ENCODE data around the gene WDHD1. TPM values are rescaled to one million over a fixed set of nuclear protein-coding genes. Genes with fewer than 3 reads are reported as not detected.
"Not testable (repeated sequence)": the region's sequence is repeated elsewhere in the genome, so short reads cannot be mapped to it uniquely, and the experiment has no call there.

WDHD1 gene
- total RNA-seq, 1 donor from 2014 or later, result 10.0 TPM

DNA sequence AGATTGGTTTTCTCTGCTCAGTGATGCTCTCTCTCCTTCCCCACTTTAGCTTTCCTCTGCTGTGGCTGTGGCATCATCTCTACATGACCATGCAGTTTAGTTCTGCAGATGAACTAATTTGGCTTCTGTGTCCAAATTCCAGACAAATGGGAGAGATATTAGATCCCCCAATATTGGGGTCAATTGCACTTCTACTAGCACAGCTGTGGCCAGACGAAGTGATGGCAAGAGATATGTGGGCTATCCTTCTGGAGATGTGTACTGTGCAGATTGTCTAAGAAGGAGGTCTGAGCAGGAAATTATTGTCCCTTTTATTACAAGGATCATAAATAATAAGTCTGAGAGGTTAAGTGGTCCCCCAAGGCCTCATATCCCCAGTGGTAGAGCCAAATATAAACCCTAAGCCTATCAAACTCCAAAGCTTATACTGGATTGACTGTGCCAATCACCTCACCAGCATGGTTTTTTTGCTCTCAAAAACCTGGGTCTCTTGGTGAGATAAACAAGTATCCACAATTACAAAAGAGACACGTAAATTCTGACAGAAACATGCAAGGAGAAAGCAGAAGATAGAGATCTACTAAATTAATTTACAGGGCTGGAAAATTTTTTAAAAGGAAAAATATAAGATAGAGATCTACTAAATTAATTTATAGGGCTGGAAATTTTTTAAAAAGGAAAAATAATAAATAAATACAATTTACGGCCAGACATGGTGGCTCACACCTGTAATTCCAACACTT is 95.1 kb downstream of the WDHD1 start:
- no peak for TF ChIP-seq CTCF (IDR thresholded peaks at IDR 0.05; ENCODE audit: insufficient read depth, low read length, severe bottlenecking)
- FAIRE-seq (no peak), DNase-seq (ENCODE audit: low read depth) (no peak)
- Histone ChIP-seq H3K27me3 (ENCODE audit: control insufficient read depth, insufficient read depth, low read length) (no peaks in the 10 kb centered on the region), H3K36me3 (ENCODE audit: control insufficient read depth, insufficient read depth, low read length) (no peaks in the 10 kb centered on the region), H3K4me3 (ENCODE audit: low read depth, low read length) (no peak overlapping the region)

DNA sequence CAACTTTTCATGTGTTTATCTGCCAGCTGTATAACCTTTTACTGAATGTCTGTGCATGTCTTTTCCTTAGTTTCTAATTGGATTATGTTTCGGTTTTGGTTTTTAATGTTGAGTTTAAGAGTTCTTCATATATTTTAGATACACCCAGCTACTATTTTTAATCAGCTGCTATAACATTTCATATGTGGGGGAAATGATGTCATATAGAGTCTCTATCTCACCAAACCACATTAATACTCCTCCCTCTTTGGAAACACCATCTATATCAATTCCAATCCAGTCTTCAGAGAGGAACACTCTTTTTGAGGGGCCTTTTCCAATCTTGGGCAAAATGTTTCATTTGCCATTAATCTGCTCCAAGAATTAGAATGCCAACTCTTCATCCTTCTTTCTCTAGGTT is 95.8 kb downstream of the WDHD1 start:
- no peak for FAIRE-seq
- Histone ChIP-seq H3K4me3 (ENCODE audit: low read depth, low read length) (no peak overlapping the region), H3K36me3 (ENCODE audit: control insufficient read depth, insufficient read depth, low read length) (no peaks in the 10 kb centered on the region), H3K27me3 (ENCODE audit: control insufficient read depth, insufficient read depth, low read length) (no peaks in the 10 kb centered on the region)
- no peak for DNase-seq (ENCODE audit: low read depth)
- TF ChIP-seq CTCF (IDR thresholded peaks at IDR 0.05; ENCODE audit: insufficient read depth, low read length, severe bottlenecking), result no peak

DNA sequence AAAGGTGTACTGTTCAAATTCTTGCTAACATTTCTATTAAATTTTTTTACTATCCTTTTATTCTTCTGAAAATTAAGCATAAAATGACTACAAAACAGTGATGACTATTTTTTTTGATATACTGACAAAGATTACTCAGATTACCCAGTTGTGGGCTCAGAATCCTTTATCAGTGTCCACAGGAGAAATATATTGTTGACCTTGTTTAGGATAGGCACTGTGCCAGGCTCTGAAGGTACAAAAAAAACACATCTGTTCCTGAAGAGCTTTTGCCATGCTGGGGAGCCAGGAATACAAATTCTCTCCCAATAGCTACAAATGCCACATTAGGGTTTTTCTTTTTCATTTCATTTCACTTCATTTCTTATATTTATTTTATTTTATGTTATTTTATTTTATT is 97.3 kb downstream of the WDHD1 start:
- TF ChIP-seq CTCF (IDR thresholded peaks at IDR 0.05; ENCODE audit: insufficient read depth, low read length, severe bottlenecking), result no peak
- Histone ChIP-seq H3K4me3 (ENCODE audit: low read depth, low read length) (no peak overlapping the region), H3K36me3 (ENCODE audit: control insufficient read depth, insufficient read depth, low read length) (no peaks in the 10 kb centered on the region), H3K27me3 (ENCODE audit: control insufficient read depth, insufficient read depth, low read length) (no peaks in the 10 kb centered on the region)
- no peak for DNase-seq (ENCODE audit: low read depth)
- no peak for FAIRE-seq

- Histone ChIP-seq H3K36me3 (ENCODE audit: control insufficient read depth, insufficient read depth, low read length) (no peaks in the 10 kb centered on the region), H3K27me3 (ENCODE audit: control insufficient read depth, insufficient read depth, low read length) (no peaks in the 10 kb centered on the region), H3K4me3 (ENCODE audit: low read depth, low read length) (no peak overlapping the region)
- no peak for TF ChIP-seq CTCF (IDR thresholded peaks at IDR 0.05; ENCODE audit: insufficient read depth, low read length, severe bottlenecking)
- DNase-seq (ENCODE audit: low read depth) (no peak), FAIRE-seq (no peak)
Observed at GRCh38 chr14:54928216-54928615, 98.7 kb downstream of the WDHD1 start.

DNA sequence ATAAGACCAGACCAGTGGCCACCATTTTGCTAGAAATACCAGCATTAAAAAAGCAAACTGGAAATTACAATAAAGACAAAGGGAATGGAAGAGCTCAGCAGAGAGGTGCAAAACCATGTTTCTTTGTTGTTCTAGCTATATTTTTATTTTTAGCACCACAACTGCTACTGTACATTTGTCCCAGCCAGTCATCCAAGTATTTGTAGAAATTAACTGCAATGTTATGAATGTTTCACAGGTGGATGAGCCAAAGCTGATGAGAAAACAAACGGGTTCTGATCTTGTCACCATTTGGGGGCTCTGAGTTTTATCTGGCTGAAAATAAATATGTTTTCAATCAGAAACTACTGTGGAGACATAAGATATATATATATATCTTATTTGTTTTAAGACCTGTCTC is 99.3 kb downstream of the WDHD1 start:
- H3K36me3 ChIP-seq (ENCODE audit: control insufficient read depth, insufficient read depth, low read length), result no peaks in the 10 kb centered on the region
- DNase-seq (ENCODE audit: low read depth) (no peak), FAIRE-seq (no peak)
- no peak overlapping the region for H3K4me3 ChIP-seq (ENCODE audit: low read depth, low read length)
- no peaks in the 10 kb centered on the region for H3K27me3 ChIP-seq (ENCODE audit: control insufficient read depth, insufficient read depth, low read length)
- TF ChIP-seq CTCF (IDR thresholded peaks at IDR 0.05; ENCODE audit: insufficient read depth, low read length, severe bottlenecking), result no peak

DNA sequence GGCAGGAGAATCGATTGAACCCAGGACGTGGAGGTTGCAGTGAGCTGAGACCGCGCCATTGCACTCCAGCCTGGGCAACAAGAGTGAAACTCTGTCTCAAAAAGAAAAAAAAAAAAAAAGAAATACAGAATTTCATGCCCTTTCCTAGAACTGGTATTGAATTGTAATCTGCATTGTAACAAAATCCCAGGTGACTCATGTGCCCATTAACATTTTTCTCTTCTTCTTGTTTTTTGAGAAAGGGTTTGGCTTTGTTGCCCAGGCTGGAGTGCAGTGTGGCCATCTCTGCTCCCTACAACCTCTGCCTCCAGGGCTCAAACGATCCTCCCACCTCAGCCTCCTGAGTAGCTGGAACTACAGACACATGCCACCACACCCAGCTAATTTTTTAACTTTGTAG is 100.3 kb downstream of the WDHD1 start:
- H3K4me3 ChIP-seq (ENCODE audit: low read depth, low read length); H3K36me3 ChIP-seq (ENCODE audit: control insufficient read depth, insufficient read depth, low read length); DNase-seq (ENCODE audit: low read depth); FAIRE-seq; H3K27me3 ChIP-seq (ENCODE audit: control insufficient read depth, insufficient read depth, low read length): not testable (repeated sequence)

Data from bronchial epithelial cell (primary cell).